ENCODE data around the gene ACTN3. TPM values are rescaled to one million over a fixed set of nuclear protein-coding genes. Genes with fewer than 3 reads are reported as not detected.

ACTN3 gene
- total RNA-seq, 1 experiment from 2014 or later: 18.5 TPM

DNA sequence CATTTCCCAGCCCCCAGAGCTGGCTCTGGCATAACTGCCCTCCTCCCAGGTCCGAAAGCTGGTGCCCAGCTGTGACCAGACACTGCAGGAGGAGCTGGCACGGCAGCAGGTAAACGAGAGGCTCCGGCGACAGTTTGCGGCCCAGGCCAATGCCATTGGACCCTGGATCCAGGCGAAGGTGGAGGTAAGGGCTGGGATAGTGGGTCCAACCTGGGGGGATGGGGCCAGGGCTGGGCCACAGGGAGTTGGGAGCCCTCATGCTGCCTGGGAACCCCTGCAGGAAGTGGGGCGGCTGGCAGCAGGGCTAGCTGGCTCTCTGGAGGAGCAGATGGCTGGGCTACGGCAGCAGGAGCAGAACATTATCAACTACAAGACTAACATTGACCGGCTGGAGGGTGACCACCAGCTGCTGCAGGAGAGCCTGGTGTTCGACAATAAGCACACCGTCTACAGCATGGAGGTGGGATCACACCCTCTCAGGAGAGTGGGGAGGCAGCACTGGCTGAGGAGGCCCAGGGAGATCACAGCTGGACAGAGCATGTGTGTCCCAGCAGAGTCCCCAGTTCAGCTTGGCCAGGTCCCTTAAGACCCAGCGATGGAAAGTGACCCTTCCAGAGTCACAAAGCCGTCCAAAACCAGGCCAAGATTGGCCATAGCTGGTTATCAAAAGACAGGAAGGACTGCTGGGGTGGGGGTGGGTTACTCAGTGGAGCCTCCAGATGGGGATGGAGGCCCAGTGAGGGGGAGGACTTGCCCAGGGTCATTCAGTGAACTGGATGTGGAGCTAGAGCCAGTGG is 14.7 kb downstream of the ACTN3 start:
- no peak for DNase-seq (ENCODE audit: low spot score)
- ATAC-seq: no peak
- CTCF ChIA-PET: interaction anchor here (1.0 to 1.3 kb wide), 2 partner anchors 31 to 291 kb away, joined by 3 read pairs; partner anchors contain the start of gene CCDC87
- Mint-ChIP-seq H3K36me3 (peaks cover 25% of the 10 kb centered on the region), H3K27ac (no peak overlapping the region), H3K9me3 (no peaks in the 10 kb centered on the region), H3K4me1 (no peaks in the 10 kb centered on the region), H3K27me3 (ENCODE audit: low read depth) (peaks cover 6% of the 10 kb centered on the region), H3K4me3 (no peak overlapping the region)
- POLR2A ChIA-PET: no interaction called here
- TF ChIP-seq SP1 (CRISPR knock-in tag; conservative IDR thresholded peaks at IDR 0.05): no peak
- TF ChIP-seq KAT7 (CRISPR knock-in tag; IDR thresholded peaks at IDR 0.05; ENCODE audit: borderline replicate concordance): no peak
- TF ChIP-seq ELF4 (CRISPR knock-in tag; IDR thresholded peaks at IDR 0.05; ENCODE audit: low read depth): no peak
- TF ChIP-seq CREM (CRISPR knock-in tag; IDR thresholded peaks at IDR 0.05): no peak
- TF ChIP-seq EMX1 (CRISPR knock-in tag; IDR thresholded peaks at IDR 0.05): no peak
- no peak for TF ChIP-seq PRRX2 (CRISPR knock-in tag; IDR thresholded peaks at IDR 0.05)

DNA sequence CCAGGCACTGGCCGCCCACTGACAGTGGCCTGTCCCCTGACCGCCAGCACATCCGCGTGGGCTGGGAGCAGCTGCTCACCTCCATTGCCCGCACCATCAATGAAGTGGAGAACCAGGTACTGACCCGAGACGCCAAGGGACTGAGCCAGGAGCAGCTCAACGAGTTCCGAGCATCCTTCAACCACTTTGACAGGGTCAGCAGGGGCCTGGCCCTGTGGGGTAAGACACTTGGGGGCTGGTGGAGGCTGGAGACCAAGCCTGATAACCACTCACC is 15.2 kb downstream of the ACTN3 start:
- TF ChIP-seq FOXP4 (CRISPR knock-in tag; IDR thresholded peaks at IDR 0.05): no peak
- no peak for TF ChIP-seq TEAD4 (CRISPR knock-in tag; IDR thresholded peaks at IDR 0.05)
- POLR2A ChIA-PET: no interaction called here
- H3K27me3 Mint-ChIP-seq (ENCODE audit: low read depth): peaks cover 6% of the 10 kb centered on the region
- DNase-seq (ENCODE audit: low spot score) (no peak), ATAC-seq (no peak)
- no peaks in the 10 kb centered on the region for H3K4me1 Mint-ChIP-seq
- peaks cover 24% of the 10 kb centered on the region for H3K36me3 Mint-ChIP-seq
- no peak overlapping the region for H3K4me3 Mint-ChIP-seq
- CTCF ChIA-PET: interaction anchor here (1.0 to 1.3 kb wide), 3 partner anchors 31 to 290 kb away, joined by 3 to 4 read pairs (median 3); partner anchors contain the start of genes CCDC87 and RBM4B
- no peak overlapping the region for H3K27ac Mint-ChIP-seq
- H3K9me3 Mint-ChIP-seq: no peaks in the 10 kb centered on the region

DNA sequence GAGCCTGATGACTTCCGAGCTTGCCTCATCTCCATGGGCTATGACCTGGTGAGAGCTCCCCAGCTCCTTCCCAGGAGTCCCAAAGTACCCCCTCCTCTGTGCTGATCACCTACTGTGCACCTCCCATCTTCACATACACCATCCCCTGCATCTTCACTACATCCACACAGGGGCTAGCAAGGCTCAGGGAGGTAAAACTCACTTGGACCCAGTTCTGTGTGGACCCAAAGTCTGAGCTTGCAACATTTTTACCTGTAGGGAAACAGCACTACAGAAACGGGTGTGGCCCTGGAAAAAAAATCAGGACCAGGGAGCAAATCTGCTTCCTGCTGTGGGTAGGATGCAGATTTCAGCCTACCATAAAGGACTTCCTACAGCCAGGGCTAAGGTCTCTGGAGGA is 15.6 kb downstream of the ACTN3 start:
- POLR2A ChIA-PET: interaction anchor here (1.9 kb wide), 1 partner anchor 16 kb away, joined by 6 read pairs; the partner anchor contains the start of gene ACTN3
- TF ChIP-seq, protein P1, sequence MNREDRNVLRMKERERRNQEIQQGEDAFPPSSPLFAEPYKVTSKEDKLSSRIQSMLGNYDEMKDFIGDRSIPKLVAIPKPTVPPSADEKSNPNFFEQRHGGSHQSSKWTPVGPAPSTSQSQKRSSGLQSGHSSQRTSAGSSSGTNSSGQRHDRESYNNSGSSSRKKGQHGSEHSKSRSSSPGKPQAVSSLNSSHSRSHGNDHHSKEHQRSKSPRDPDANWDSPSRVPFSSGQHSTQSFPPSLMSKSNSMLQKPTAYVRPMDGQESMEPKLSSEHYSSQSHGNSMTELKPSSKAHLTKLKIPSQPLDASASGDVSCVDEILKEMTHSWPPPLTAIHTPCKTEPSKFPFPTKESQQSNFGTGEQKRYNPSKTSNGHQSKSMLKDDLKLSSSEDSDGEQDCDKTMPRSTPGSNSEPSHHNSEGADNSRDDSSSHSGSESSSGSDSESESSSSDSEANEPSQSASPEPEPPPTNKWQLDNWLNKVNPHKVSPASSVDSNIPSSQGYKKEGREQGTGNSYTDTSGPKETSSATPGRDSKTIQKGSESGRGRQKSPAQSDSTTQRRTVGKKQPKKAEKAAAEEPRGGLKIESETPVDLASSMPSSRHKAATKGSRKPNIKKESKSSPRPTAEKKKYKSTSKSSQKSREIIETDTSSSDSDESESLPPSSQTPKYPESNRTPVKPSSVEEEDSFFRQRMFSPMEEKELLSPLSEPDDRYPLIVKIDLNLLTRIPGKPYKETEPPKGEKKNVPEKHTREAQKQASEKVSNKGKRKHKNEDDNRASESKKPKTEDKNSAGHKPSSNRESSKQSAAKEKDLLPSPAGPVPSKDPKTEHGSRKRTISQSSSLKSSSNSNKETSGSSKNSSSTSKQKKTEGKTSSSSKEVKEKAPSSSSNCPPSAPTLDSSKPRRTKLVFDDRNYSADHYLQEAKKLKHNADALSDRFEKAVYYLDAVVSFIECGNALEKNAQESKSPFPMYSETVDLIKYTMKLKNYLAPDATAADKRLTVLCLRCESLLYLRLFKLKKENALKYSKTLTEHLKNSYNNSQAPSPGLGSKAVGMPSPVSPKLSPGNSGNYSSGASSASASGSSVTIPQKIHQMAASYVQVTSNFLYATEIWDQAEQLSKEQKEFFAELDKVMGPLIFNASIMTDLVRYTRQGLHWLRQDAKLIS (CRISPR knock-in tag; IDR thresholded peaks at IDR 0.05; ENCODE audit: borderline replicate concordance): no peak
- no peak for TF ChIP-seq IRF2 (CRISPR knock-in tag; IDR thresholded peaks at IDR 0.05; ENCODE audit: borderline replicate concordance, low read depth)
- no peak for TF ChIP-seq SOX15 (CRISPR knock-in tag; IDR thresholded peaks at IDR 0.05)
- TF ChIP-seq, protein P2, sequence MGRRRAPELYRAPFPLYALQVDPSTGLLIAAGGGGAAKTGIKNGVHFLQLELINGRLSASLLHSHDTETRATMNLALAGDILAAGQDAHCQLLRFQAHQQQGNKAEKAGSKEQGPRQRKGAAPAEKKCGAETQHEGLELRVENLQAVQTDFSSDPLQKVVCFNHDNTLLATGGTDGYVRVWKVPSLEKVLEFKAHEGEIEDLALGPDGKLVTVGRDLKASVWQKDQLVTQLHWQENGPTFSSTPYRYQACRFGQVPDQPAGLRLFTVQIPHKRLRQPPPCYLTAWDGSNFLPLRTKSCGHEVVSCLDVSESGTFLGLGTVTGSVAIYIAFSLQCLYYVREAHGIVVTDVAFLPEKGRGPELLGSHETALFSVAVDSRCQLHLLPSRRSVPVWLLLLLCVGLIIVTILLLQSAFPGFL (CRISPR knock-in tag; IDR thresholded peaks at IDR 0.05; ENCODE audit: borderline replicate concordance): no peak
- TF ChIP-seq NFE2L1 (CRISPR knock-in tag; IDR thresholded peaks at IDR 0.05): no peak
- TF ChIP-seq CTCF (IDR thresholded peaks at IDR 0.05): no peak
- no peak for TF ChIP-seq NR3C1 (CRISPR knock-in tag; conservative IDR thresholded peaks at IDR 0.05; ENCODE audit: low read depth)
- no peak for TF ChIP-seq MAX (CRISPR knock-in tag; IDR thresholded peaks at IDR 0.05)
- TF ChIP-seq TP53 (CRISPR knock-in tag; IDR thresholded peaks at IDR 0.05): no peak
- no peak for TF ChIP-seq CREB1 (CRISPR knock-in tag; IDR thresholded peaks at IDR 0.05)
- H3K4me3 Mint-ChIP-seq: no peak overlapping the region
- CTCF ChIA-PET: interaction anchor here (1.0 to 1.8 kb wide), 4 partner anchors 30 to 290 kb away, joined by 3 to 5 read pairs (median 4); partner anchors contain the start of genes CCDC87 and RBM4B
- ATAC-seq: no peak
- peaks cover 22% of the 10 kb centered on the region for H3K36me3 Mint-ChIP-seq
- H3K27ac Mint-ChIP-seq: no peak overlapping the region
- H3K27me3 Mint-ChIP-seq (ENCODE audit: low read depth): peaks cover 9% of the 10 kb centered on the region
- no peaks in the 10 kb centered on the region for H3K4me1 Mint-ChIP-seq
- H3K9me3 Mint-ChIP-seq: no peaks in the 10 kb centered on the region
- no peak for DNase-seq (ENCODE audit: low spot score)
